HG03039 (cell line): ENCODE measurements around the gene CH25H.
"Not testable (repeated sequence)": the region's sequence is repeated elsewhere in the genome, so short reads cannot be mapped to it uniquely, and the experiment has no call there.

Experiments used
- ATAC-seq: cut with Tn5 transposase; IDR thresholded peaks from one replicate; pipeline ENCODE4 v1.9.1; 2021; ENCODE audit warnings: mild to moderate bottlenecking, moderate library complexity; ENCODE audit not compliant: unreplicated experiment

Gene CH25H, protein sequence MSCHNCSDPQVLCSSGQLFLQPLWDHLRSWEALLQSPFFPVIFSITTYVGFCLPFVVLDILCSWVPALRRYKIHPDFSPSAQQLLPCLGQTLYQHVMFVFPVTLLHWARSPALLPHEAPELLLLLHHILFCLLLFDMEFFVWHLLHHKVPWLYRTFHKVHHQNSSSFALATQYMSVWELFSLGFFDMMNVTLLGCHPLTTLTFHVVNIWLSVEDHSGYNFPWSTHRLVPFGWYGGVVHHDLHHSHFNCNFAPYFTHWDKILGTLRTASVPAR

DNA sequence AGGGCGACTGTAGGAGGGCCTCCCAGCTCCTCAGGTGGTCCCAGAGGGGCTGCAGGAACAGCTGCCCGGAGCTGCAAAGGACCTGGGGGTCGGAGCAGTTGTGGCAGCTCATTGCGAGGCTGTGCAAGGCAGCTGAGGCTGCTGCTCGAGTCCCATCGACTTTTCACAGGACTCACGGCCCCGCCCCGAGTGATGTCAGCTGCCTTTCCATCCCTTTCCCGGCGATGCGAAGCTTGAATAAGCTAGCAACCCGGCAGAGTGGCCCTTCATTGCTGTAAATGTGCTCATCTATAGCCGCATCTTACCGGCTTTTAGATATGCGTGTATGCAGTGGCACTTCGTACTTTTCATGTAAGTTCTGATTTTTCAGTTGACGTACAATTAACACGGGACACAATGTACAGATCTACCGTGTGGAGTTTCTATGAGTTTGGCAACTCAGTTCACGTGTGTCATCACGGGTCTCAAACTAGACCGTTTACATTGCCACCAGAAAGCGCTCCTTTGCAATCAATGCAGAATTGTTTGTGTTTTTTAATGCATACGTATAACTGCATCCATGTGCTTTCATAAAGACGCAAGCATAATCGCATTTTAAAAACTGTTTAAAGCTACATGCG lies at the start of gene CH25H:
TSS of gene CH25H (minus strand) at position 137 of the 620 bp plus-strand sequence. CDS start at position 112, 25 bp downstream.
- ATAC-seq, result no peak

DNA sequence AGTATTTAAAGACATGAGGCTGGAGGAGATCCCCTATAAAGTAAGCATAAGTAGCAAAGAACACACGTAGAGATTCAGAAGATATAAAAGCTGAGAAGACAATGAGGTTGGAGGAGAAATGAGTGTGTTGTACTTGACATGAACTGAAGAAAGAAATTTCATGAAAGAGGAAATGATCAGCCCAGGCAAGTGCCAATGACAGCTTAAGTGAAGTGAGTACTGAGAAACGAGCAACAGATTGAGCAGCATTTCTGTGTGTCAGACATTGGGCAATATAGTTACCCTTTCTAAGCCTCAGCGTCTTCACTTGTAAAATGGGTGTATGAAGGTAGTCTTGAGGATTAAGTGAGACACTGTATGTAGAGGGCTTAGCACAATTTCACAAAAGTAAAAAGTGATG lies 49.2 kb upstream of the CH25H start:
- ATAC-seq, result no peak

DNA sequence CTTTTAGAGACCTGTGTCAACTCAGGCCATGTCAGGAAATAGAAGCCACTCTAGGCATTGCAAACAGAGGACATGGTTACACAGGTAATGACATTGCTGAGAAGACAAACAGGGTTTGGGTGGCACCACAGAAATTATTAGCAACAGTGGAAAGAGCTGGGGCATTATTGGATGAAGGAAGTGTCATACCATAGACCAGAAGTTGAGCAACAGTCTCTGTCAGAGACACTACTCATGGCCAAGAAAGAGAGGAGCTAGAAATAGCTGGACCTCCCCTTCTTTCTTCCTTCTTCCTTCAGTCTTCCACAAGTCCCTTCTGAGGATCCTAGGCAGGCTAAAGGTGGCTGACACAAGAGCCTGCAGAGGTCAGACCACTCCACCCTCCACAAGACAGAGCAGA lies 48.7 kb upstream of the CH25H start:
- ATAC-seq, result no peak

DNA sequence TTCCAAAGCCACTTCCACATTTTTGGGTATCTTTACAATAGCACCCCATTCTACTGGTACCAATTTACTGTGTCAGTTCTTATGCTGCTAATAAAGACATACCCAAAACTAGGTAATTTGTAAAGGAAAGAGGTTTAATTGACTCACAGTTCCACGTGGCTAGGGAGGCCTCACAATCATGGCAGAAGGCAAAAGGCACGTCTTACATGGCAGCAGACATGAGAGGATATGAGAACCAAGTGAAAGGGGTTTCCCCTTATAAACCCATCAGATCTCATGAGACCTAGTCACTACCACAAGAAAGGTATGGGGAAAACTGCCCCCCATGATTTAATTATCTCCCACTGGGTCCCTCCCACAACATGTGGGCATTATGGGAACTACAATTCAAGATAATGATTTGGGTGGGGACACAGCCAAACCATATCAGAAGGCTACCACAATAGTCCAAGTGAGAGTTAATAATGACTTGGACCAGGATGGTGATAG lies 48.0 kb upstream of the CH25H start:
- not testable (repeated sequence) for ATAC-seq

DNA sequence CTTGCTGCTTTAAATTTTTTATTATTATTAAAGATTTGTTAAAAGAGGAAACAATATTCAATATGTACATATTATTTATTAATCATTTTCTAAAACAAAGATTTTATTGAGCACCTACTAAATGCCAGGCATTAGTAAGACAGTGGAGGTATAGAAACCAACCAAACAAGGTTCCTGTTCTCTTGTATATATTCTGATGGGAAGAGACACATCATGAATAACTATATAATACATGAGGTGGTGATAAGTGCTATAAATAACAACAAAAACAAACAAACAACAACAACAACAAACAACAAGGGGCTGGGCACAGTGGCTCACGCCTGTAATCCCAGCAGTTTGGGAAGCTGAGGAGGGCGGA lies 45.1 kb upstream of the CH25H start:
- no peak for ATAC-seq

DNA sequence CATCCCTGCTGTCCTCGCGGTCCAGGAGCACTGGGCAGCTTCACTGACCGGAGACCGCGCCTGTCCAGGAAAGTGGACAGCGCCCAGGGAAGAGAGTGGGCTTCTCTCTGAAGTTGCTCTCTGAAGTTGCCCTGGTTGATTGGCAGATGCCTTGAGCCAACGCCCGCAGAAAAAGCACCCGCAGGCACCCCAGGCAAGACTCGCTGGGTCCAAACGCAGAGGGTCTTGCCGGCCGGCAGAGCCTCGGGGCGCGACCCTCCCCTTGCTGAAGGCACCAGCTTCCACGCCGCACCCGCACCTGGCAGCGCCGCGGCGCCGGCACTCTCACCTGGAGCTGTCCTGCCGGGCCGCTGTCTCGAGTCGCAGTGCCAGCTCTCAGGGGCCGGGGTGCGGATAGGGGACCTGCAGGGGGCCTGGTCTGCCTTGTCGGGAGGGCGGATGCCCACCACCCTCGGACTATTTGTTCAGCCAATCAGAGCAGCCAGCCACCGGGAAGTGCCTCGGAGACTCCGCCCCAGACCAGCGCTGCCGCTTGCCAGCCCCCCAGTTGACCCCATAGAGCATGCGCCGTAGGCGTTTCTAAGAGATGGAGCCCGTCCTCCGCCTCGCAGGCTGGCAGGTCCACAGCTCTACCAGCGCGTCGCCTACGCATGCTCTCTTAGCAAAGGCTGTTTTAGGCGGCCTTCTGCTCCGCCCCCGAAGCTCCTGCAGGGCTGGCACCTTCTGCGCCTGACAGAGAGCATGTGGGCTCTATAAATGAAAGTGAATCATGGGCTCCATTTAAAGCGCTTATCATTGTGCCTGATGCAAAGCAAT lies 44.5 kb upstream of the CH25H start, which contains the start of gene LIPA:
TSS of gene LIPA (minus strand) at position 367 of the 816 bp plus-strand sequence. CDS start 4,127 bp downstream, outside the sequence.
- ATAC-seq, result peak; percentile 97

DNA sequence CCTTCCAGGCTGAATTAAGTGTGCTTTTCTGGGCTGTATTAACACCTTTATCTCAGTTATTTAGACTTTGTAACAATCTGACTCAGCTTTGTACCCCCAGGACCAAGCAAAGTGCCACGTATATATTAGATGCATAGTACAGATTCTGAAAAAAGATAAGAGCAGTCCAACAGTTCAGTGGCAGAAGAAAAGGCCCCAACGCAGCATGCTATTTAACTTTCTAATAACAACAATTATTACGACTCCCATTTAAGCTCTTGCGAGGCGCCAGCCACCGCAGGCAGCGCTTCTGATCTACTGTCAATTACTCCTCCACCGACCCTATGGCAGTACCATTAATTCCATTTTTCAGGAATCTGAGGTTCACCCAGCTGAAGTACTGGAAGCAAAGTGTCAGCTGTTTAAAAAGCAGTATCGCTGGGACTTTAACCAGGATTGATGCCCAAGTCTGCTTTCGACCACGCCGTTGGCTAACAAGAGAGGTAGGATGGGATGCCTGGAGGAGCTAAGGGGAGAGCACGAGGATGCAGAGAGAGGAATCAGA lies 43.8 kb upstream of the CH25H start:
- no peak for ATAC-seq

DNA sequence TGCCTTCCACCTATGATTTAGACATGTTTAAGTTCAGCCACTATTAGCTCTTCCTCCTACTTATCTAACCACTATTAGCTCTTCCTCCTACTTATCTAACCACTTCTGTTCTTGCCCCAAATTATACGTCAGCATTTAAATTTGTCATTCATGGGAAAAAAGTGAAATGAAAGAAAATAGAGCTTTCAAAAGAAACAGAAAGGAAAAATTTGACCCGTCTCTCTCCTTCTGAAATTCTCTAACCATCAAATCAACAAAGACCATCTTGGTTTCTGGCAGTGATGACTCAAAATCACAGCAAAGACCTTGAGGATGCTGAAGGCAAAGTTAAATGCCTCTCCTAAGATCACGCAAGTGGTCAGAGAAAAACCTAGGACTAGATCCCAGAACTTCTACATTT lies 41.9 kb upstream of the CH25H start:
- no peak for ATAC-seq

DNA sequence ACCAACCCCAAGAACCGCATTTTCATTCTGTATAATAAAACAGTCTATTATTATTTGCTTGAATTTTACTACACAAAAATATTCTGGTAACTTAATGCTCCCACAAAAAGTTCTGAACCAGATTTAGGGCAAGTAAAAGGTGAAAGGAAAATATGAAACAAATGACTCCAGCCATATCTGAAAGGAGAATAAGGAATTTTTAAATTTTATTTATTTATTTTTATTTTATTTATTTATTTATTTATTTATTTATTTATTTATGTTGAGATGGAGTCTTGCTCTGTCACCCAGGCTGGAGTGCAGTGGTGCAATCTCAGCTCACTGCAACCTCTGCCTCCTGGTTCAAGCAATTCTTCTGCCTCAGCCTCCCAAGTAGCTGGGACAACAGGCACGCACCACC lies 40.5 kb upstream of the CH25H start:
- ATAC-seq, result not testable (repeated sequence)

DNA sequence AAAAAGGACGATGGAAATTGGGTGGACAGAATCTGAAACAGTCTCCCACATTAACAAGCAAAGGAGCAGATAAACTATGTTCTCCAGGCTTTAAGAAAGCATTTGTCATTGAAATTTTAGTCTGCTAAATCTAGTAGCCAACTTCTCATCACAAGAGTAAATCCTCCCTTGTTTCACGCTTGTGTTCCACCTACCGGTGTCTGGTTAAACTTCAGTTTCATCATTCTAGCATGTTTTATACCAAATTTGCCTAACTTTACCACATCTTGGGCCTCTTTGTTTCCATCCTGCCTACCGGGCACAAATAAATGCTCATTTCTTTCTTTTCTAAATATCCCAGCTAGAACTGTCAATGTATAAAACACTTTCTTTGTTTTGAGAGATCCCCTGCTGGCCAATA lies 38.7 kb upstream of the CH25H start:
- no peak for ATAC-seq

DNA sequence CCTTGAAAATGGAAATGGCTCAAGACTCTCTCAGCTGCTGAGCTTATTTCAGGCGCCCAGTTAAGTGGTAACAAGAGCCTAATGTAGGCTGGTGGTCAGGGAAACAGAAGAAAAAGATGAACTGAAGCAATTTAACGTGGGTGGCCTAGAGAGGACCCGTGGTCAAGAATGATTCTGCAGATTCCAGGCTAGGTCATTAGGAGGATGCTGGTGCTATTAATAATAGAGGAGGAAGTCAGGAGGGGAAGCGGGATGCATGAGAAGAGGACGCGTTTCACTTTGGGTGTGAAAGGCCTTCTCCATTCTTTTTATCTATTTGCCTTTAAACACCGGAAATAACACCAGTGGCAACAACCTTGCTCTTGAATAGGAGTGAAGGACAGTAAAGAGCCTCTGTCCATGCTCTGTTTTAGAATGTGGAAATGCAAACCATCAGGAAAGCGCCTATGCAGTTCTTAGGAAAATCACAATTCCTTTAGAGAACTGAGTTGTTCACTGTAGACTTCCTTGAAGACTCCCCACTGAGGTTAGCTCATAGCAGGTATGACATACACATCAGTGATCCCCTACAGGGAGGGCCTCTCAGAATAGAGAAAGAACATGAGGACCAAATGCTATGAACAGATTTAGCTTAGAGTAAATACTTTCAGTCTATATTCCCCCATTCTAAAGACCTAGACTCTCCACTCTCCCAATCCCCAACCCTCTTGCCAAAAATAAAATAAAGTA lies 35.9 kb upstream of the CH25H start:
- no peak for ATAC-seq

DNA sequence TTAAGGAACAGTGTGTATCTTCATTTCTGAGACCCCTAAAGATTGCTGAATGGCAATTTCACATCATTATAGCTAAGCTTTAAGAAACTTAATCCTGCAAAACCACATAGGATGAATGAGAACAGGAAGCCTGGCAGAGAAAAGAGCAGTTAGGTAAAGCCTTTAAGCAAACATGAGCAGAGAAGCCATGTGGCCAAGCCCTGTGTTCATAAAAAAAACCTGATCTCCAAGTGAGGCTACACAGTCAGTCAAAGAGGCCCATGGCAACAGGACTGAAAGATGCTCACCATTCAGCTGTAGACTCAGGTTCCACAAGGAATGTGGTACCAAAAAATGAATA lies 35.2 kb upstream of the CH25H start:
- ATAC-seq, result no peak

DNA sequence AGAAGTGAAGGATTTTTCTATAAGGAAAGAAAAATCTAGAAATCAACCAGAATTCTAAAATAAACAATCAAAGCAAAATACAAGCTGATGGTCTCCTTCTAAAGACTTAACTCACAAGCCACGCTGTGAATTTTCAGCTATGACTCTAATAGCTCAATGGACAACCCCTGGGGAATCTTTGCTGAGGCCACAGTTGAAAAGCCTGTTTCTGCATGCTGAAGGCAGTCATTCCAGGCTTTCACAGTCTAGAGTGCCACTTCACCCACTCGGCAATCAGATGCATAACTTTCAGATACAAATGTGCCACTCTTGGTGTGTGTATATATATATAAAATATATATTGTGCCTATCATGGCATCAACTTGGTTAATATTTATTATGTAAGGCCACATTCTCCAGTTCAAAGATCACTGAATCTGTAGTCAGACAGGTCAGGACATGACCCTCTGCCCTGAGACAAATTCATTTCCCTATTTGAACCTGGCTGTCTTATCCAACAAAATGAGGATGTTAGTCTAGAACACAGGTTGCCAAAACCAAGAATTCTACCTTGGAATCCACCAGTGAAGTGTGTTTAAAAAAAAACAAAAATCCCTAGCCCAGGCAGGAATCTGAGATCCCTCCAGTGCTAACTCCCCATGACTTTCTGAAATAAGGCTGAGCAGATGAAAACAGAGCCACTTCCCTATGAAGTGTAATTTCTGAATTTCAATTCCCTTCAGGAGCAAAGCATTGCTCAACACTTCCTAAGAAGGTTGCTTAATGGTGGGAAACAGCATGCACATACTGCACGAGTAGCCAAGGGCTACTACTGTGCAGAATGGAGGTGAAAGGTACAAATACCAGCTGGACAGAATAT lies 34.6 kb upstream of the CH25H start:
- peak; percentile 37 for ATAC-seq

DNA sequence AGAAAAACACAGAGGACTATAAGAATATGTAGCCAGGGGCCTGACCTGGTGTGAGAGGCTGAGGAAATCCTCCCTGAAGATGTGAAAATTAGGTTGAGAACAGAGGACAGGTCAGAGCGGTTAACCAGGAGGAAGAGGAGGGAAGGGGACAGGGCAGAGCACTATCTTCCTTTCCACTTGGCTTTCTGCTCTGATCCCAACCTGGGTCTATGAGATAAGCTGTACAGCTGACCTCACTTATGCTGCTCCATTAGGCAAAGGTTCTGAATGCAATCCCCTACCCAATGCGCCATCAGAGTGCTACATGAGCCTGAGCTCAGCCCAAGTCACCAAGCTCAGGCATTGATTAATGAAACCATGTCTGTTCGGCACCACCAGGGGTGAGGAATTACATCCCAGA lies 33.9 kb upstream of the CH25H start:
- no peak for ATAC-seq

DNA sequence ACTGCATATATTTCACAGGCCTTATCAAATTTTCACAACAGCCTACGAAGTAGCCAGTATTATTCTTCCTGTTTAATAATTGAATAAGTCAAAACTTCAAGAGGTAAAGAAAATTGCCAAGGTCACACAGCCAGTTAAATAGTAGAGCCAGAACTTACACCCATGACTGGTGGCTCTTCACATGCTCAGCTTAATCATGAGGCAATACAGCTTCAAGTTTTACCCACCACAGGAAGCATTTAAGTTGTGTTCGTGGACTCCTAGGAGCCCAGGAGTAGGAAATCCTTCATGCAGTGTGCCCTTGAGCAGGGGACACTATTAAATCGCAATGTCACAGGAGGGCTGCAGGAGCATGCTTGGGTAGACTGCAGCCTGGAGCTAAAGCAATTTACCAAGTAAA lies 33.4 kb upstream of the CH25H start:
- ATAC-seq, result no peak

DNA sequence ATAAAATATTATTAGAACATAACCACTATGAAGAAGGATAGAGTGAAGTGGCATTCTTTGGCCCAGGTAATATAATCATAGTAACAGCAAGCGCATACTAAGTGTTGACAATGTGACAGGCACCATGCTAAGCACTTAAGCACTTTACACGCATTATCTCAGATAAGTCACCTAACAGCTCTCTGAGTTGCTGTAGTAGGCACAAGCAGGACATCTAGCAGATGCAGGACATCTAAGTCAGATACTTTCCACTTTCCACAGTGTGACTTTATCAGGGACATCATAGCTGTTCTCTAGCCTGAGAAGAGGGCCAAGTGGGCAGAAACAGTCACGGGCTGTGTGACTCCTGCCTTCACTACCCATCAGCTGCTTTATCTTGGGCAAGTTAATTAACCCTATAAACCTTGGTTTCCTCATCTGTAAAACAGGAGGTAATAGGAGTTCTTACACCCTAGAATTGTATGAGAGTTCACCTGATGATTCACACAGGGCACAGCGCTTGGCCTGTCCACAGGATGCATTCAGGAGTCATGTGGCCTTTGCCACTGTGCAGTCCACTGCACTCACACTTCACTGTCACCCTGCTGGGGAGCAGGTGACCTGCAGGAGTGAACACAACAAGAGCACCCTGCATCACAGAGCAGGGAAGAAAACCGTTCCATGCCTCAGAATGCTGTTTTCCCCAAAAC lies 32.0 kb upstream of the CH25H start:
- ATAC-seq, result no peak

DNA sequence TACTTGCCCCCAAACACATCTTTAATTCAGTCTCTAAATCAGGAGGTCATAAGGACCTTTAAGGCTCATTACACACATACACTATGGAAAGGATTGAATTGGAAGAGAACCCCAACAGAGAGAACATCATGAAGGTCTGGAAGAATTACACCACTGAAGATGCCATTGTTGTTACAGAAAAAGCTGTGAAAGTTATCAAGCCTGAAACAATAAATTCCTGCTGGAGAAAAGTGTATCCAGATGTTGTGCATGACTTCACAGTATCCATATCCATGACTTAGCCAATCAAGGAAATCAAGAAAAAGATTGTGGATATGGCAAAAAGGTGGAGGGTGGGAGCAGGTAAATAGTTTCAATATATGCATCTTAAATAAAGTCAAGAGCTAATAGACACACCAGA lies 30.7 kb upstream of the CH25H start:
- ATAC-seq, result no peak

DNA sequence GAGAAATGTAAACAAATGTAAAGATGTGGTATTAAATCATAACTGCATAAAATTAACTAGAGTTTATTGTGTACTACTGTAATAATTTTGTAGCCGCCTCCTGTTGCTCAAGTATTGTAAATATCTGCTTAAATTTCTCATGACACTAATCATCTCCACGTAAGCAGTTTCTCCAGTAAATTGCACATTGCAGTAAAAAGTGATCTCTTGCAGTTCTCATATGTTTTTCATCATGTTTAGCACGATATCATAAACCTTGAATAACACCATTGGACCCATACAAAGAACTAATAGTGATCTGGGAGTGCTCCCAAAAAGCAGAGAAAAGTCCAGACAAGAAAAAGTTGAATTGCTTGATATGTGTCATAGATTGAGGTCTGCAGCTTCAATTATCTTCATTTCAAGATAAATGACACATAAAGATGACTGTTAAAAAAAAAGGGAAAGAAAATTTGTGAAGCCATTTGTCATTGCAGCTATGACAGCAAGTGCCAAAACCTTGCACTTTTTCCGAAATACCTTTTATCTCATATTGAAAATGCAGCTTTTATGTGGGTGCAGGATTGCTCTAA lies 29.2 kb upstream of the CH25H start:
- no peak for ATAC-seq
